WI38 (cell line): Measurements from ENCODE around the gene CLEC18B.

Source experiments
- H3K4me3 ChIP-seq: 2 replicates; pipeline ENCODE4 v1.5.1; 2011; ENCODE audit warnings: low read depth, mild to moderate bottlenecking, control low read depth, low read length
- CTCF ChIP-seq: IDR thresholded peaks from 2 replicates; pipeline ENCODE4 v1.5.1; 2012; ENCODE audit warnings: low read depth, mild to moderate bottlenecking, control low read depth, low read length

Gene CLEC18B

GRCh38 chr16:74462361-74462760, 41.1 kb upstream of the CLEC18B start:
- no peak overlapping the region for H3K4me3 ChIP-seq
- TF ChIP-seq CTCF = no peak

- TF ChIP-seq CTCF = no peak
- H3K4me3 ChIP-seq = no peak overlapping the region
Measured at GRCh38 chr16:74461826-74462225, 40.5 kb upstream of the CLEC18B start.

- TF ChIP-seq CTCF = no peak
- no peak overlapping the region for H3K4me3 ChIP-seq
Measured at GRCh38 chr16:74460542-74460941, 39.3 kb upstream of the CLEC18B start.

- no peak overlapping the region for H3K4me3 ChIP-seq
- TF ChIP-seq CTCF = no peak
Measured at GRCh38 chr16:74456290-74456625, 35.0 kb upstream of the CLEC18B start.

GRCh38 chr16:74455619-74456289, 34.5 kb upstream of the CLEC18B start:
- no peak overlapping the region for H3K4me3 ChIP-seq
- no peak for TF ChIP-seq CTCF

GRCh38 chr16:74455213-74455612, 33.9 kb upstream of the CLEC18B start:
- TF ChIP-seq CTCF = no peak
- no peak overlapping the region for H3K4me3 ChIP-seq

- H3K4me3 ChIP-seq = no peak overlapping the region
- TF ChIP-seq CTCF = no peak
Measured at GRCh38 chr16:74451951-74452758, 30.9 kb upstream of the CLEC18B start.
